ENCODE measurements around the gene GABRA1. TPM values are rescaled to one million over a fixed set of nuclear protein-coding genes. Genes with fewer than 3 reads are reported as not detected.

GABRA1 gene
- total RNA-seq, result not detected in 2 replicates

DNA sequence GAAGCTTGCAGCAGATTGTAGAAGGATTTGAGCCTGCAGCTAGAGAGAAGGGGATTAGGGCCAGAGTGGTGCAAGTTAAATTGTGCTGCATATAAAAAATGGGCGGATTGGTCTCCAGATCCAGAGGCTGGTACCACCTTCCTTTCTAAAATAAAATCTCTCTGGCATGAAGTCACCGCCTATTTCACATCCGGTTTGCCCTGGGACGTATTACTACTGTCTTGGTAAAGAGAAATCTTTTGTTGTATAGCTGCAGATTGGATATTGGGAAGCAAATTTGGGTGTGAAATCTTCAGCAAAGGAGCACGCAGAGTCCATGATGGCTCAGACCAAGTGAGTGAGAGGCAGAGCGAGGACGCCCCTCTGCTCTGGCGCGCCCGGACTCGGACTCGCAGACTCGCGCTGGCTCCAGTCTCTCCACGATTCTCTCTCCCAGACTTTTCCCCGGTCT lies at the start of gene GABRA1:
Gene GABRA1 (plus strand): TSS at position 180 of the 451 bp plus-strand sequence. CDS start 2,691 bp downstream, outside the sequence.
- no peaks in the 10 kb centered on the region for H3K36me3 Mint-ChIP-seq (ENCODE audit: low read depth)
- intact Hi-C loops (cut with micrococcal nuclease), result no loop called here
- H3K27me3 Mint-ChIP-seq (ENCODE audit: low read depth), result peaks cover 4% of the 10 kb centered on the region
- no peak for DNase-seq (ENCODE audit: low spot score)
- no peak within 1 kb of the TSS for H3K27ac Mint-ChIP-seq
- no peaks in the 10 kb centered on the region for H3K4me1 Mint-ChIP-seq (ENCODE audit: low read depth)
- H3K9me3 Mint-ChIP-seq, result no peaks in the 10 kb centered on the region
- no peak within 1 kb of the TSS for H3K4me3 Mint-ChIP-seq (ENCODE audit: low read depth)

DNA sequence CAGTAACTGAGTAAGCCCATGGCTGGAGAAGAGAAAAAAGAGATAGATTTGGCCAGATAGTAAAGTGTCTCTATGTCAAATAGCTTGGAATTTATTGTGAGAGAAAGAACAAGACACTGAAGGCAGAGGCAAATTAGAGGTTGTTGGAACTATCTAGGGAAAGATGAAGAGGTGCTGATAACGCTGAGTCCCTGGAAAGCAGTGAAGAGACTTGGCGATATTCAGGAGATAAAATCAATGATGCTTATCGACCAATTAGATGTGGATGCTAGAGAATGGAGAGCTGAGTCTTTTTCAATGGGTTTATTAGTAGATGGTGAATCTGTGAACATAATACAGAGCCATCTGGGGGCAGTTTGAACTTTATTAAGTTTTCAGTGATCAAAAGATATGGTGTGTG lies 48.6 kb upstream of the GABRA1 start:
- intact Hi-C loops (cut with micrococcal nuclease), result no loop called here
- H3K4me1 Mint-ChIP-seq (ENCODE audit: low read depth), result no peaks in the 10 kb centered on the region
- no peaks in the 10 kb centered on the region for H3K27me3 Mint-ChIP-seq (ENCODE audit: low read depth)
- no peaks in the 10 kb centered on the region for H3K9me3 Mint-ChIP-seq
- no peaks in the 10 kb centered on the region for H3K36me3 Mint-ChIP-seq (ENCODE audit: low read depth)
- H3K27ac Mint-ChIP-seq, result no peak overlapping the region
- no peak overlapping the region for H3K4me3 Mint-ChIP-seq (ENCODE audit: low read depth)
- DNase-seq (ENCODE audit: low spot score), result no peak

DNA sequence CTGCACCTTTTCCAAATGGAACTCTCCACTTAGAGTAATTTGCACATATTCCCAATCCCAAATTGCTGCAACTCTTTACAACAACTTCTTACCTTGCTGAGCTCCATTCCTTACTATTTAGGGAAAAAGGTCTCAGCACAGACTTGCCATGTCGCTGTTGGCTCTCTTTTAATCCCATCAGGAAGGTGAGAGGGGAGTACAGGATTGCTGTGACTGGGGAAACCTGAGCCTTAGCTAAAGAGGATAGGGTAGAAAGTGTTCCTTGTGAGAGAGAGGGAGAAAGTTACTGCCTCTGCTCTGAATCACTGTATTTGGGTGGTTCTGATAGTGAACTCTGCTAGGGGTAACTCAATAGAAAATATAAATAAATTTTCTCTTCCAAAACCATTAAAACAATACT lies 43.7 kb upstream of the GABRA1 start:
- Mint-ChIP-seq H3K27me3 (ENCODE audit: low read depth) (no peaks in the 10 kb centered on the region), H3K4me1 (ENCODE audit: low read depth) (no peaks in the 10 kb centered on the region), H3K36me3 (ENCODE audit: low read depth) (no peaks in the 10 kb centered on the region), H3K4me3 (ENCODE audit: low read depth) (no peak overlapping the region), H3K9me3 (no peaks in the 10 kb centered on the region), H3K27ac (no peak overlapping the region)
- intact Hi-C loops (cut with micrococcal nuclease), result no loop called here
- no peak for DNase-seq (ENCODE audit: low spot score)

DNA sequence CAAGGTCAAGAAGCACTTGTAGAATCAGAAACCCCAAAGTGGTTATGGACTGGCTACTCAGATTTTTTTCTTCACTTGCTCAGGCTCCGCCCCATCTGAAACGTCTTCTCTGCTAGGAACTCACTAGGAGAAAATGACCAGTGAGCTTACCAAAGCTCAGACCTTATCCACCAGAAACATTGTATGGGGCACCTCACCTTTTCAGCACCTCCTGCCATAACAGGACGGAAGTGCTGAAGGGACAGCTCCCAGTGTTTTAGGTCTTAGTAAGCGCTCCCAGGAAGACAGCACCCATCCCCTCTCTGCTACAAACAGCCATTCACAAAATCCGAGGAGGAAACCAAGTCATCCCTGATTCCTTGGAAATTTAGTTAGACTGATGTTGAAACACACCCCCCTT lies 1.2 kb upstream of the GABRA1 start:
- Mint-ChIP-seq H3K4me3 (ENCODE audit: low read depth) (no peak overlapping the region), H3K9me3 (no peaks in the 10 kb centered on the region), H3K27ac (no peak overlapping the region), H3K36me3 (ENCODE audit: low read depth) (no peaks in the 10 kb centered on the region), H3K4me1 (ENCODE audit: low read depth) (no peaks in the 10 kb centered on the region), H3K27me3 (ENCODE audit: low read depth) (peaks cover 4% of the 10 kb centered on the region)
- intact Hi-C loops (cut with micrococcal nuclease), result no loop called here
- DNase-seq (ENCODE audit: low spot score), result no peak

DNA sequence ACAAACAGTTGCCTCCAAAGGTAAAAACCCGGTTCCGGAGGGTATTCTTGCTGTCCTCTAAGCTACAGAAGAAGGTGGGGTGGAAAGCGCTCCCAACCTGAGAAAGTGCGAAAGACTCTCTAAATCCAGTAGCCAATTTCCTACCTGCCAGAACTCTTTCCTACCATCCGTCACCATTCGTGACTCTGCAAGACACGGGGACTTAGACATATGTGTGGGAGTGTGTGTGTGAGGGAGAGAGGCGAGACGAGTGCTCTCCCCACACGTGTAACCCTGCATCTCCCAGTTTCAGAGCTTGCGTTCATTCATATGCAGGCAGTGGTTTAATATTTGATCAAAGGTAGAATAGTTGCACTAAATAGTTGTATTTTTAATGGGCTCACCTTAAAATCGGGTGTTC lies 473 bp upstream of the GABRA1 start:
- intact Hi-C loops (cut with micrococcal nuclease), result no loop called here
- Mint-ChIP-seq H3K27me3 (ENCODE audit: low read depth) (peaks cover 4% of the 10 kb centered on the region), H3K36me3 (ENCODE audit: low read depth) (no peaks in the 10 kb centered on the region), H3K27ac (no peak overlapping the region), H3K9me3 (no peaks in the 10 kb centered on the region), H3K4me3 (ENCODE audit: low read depth) (no peak overlapping the region), H3K4me1 (ENCODE audit: low read depth) (no peaks in the 10 kb centered on the region)
- DNase-seq (ENCODE audit: low spot score), result no peak

DNA sequence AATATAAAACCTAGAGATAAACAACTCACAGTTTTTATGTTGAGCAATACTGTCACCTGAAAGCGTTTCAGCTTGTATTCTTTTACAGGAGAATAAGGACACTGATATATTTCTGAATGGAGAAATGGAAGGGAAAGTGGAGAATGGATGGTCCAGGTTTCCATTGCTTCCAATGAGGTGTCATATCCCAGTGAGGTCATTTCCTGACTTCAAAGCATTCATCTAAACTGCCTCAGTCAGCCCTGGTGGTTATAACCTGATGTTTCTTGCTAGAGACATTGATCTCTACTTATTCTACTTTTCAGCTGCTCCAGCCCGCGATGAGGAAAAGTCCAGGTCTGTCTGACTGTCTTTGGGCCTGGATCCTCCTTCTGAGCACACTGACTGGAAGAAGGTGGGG lies 2.6 kb downstream of the GABRA1 start:
- H3K4me3 Mint-ChIP-seq (ENCODE audit: low read depth), result no peak overlapping the region
- H3K27me3 Mint-ChIP-seq (ENCODE audit: low read depth), result peaks cover 4% of the 10 kb centered on the region
- intact Hi-C loops (cut with micrococcal nuclease), result no loop called here
- H3K27ac Mint-ChIP-seq, result no peak overlapping the region
- no peaks in the 10 kb centered on the region for H3K36me3 Mint-ChIP-seq (ENCODE audit: low read depth)
- H3K4me1 Mint-ChIP-seq (ENCODE audit: low read depth), result no peaks in the 10 kb centered on the region
- no peaks in the 10 kb centered on the region for H3K9me3 Mint-ChIP-seq
- no peak for DNase-seq (ENCODE audit: low spot score)

DNA sequence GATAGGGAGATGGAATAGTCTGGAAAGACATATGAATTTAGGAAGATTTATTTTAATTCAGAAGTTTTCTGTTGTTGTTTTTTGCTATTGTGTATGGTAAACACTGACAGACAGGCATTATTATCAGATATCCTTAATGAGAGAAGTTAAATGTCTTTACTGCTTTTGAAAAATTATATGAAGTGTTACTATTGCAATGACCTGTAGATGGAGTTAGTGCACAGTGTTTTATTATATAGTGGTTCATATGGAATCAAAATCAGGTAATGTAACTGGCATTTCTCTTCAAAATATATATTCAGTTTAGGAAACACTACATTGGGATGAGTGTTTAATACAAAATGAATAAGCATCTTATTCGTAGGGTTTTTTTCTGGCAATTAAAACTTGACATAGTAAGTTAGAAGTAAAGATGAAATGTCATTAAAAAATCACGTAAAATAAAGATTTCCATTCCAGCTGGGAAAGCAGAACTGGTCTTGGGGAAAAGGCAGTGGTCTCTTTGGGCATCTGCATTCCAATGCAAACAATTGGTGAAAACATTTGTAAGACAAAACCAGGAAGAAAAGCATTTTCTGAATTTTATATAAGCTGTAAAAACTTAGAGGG lies 3.9 kb downstream of the GABRA1 start:
- Mint-ChIP-seq H3K27ac (no peak overlapping the region), H3K4me3 (ENCODE audit: low read depth) (no peak overlapping the region), H3K36me3 (ENCODE audit: low read depth) (no peaks in the 10 kb centered on the region), H3K9me3 (no peaks in the 10 kb centered on the region), H3K27me3 (ENCODE audit: low read depth) (peaks cover 4% of the 10 kb centered on the region), H3K4me1 (ENCODE audit: low read depth) (no peaks in the 10 kb centered on the region)
- intact Hi-C loops (cut with micrococcal nuclease), result no loop called here
- DNase-seq (ENCODE audit: low spot score), result no peak

DNA sequence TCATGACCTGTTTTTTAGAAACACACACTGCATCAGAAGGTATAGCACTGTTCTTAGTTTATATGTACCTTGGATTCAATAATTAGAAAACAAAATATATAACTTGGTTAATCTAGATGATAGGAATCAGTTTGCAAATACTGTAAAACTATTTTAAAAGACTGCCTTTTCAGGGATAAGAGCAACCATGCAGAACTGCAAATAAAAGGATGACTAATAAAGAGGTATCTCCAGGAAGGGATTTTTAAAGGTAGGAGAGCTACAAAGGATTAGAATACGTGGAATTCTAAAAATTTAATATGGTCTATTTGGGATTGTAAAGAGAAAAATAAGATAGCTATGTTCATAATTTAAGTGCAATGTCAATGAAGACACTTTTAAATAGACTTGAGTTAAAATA lies 9.4 kb downstream of the GABRA1 start:
- Mint-ChIP-seq H3K4me3 (ENCODE audit: low read depth) (no peak overlapping the region), H3K4me1 (ENCODE audit: low read depth) (no peaks in the 10 kb centered on the region), H3K27me3 (ENCODE audit: low read depth) (no peaks in the 10 kb centered on the region), H3K36me3 (ENCODE audit: low read depth) (no peaks in the 10 kb centered on the region), H3K27ac (no peak overlapping the region), H3K9me3 (no peaks in the 10 kb centered on the region)
- intact Hi-C loops (cut with micrococcal nuclease), result no loop called here
- no peak for DNase-seq (ENCODE audit: low spot score)

DNA sequence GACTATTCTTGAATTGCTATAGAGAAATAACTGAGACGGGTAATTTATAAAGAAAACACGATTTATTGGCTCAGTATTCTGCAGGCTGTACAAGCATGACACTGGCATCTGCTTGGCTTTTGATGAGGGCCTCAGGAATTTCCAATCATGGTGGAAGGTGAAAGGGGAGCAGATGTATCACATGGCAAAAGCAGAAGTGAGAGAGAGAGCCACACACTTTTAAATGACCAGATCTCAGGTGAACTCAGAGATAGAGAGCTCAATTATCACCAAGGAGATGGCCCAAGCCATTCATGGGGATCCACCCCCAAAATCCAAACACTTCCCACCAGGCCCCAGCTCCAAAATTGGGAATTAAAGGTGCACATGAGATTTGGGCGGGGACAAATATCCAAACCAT lies 15.3 kb downstream of the GABRA1 start:
- Mint-ChIP-seq H3K27me3 (ENCODE audit: low read depth) (no peaks in the 10 kb centered on the region), H3K4me1 (ENCODE audit: low read depth) (no peaks in the 10 kb centered on the region), H3K36me3 (ENCODE audit: low read depth) (no peaks in the 10 kb centered on the region), H3K4me3 (ENCODE audit: low read depth) (no peak overlapping the region), H3K27ac (no peak overlapping the region), H3K9me3 (no peaks in the 10 kb centered on the region)
- no peak for DNase-seq (ENCODE audit: low spot score)
- intact Hi-C loops (cut with micrococcal nuclease), result no loop called here

DNA sequence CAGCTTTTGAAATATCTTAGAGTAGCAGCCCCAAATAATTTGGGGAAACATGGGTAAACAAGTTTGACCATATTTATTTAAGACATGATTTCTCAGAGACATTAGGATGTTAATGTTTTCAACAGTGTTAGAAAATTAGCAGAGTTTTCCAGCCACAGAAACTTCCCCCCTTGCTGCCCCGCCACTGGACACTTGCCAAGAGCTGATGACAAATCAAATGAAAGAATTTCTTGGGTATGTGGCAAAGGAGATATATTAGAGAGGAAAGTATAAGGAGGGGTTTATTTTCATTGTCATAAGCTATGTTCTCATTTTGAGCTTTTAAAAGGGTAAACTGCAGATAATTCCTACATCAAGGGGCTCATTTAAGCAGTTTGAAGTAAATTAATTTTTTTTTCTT lies 15.9 kb downstream of the GABRA1 start:
- no peaks in the 10 kb centered on the region for H3K36me3 Mint-ChIP-seq (ENCODE audit: low read depth)
- H3K9me3 Mint-ChIP-seq, result no peaks in the 10 kb centered on the region
- intact Hi-C loops (cut with micrococcal nuclease), result no loop called here
- no peak overlapping the region for H3K4me3 Mint-ChIP-seq (ENCODE audit: low read depth)
- DNase-seq (ENCODE audit: low spot score), result no peak
- H3K4me1 Mint-ChIP-seq (ENCODE audit: low read depth), result no peaks in the 10 kb centered on the region
- H3K27ac Mint-ChIP-seq, result no peak overlapping the region
- H3K27me3 Mint-ChIP-seq (ENCODE audit: low read depth), result no peaks in the 10 kb centered on the region

DNA sequence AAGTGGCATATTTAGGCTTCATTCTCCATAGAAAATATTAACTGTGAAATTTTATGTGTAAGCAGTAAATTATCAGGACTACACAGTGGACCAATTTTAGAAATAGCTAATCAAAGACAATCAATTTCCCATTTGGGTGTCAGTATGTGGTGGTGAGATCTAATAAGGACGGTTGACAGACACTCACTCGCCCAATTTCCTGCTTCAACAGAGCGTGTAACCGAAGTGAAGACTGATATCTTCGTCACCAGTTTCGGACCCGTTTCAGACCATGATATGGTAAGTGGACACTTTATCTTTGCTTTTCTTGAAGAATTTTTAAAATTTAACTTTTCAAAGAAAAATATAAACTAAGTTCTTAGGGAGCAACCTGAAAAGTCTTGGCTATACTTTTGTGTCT lies 17.6 kb downstream of the GABRA1 start:
- intact Hi-C loops (cut with micrococcal nuclease), result no loop called here
- Mint-ChIP-seq H3K27me3 (ENCODE audit: low read depth) (no peaks in the 10 kb centered on the region), H3K4me3 (ENCODE audit: low read depth) (no peak overlapping the region), H3K4me1 (ENCODE audit: low read depth) (no peaks in the 10 kb centered on the region), H3K9me3 (no peaks in the 10 kb centered on the region), H3K27ac (no peak overlapping the region), H3K36me3 (ENCODE audit: low read depth) (no peaks in the 10 kb centered on the region)
- DNase-seq (ENCODE audit: low spot score), result no peak

DNA sequence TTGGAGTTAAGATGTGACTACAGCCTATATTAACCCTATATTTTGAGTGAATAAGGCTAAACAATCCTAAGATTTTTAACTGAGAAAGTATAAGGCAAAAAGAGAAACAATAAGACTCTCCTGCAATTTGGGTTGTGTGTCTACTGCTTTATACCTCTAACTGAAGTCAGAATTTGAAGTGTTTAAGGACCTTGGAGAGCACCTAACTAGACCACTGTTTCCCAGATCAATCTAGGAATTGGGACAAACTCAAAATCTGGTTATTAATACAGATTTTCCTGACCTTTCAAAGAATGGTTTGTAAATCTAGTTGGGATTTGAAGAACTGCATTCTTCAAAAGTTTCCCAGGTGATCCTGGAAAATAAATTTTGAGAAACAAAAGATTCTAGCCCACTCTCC lies 42.1 kb downstream of the GABRA1 start:
- H3K4me1 Mint-ChIP-seq (ENCODE audit: low read depth), result no peaks in the 10 kb centered on the region
- no peaks in the 10 kb centered on the region for H3K9me3 Mint-ChIP-seq
- H3K27ac Mint-ChIP-seq, result no peak overlapping the region
- H3K36me3 Mint-ChIP-seq (ENCODE audit: low read depth), result no peaks in the 10 kb centered on the region
- intact Hi-C loops (cut with micrococcal nuclease), result no loop called here
- H3K27me3 Mint-ChIP-seq (ENCODE audit: low read depth), result no peaks in the 10 kb centered on the region
- H3K4me3 Mint-ChIP-seq (ENCODE audit: low read depth), result no peak overlapping the region
- DNase-seq (ENCODE audit: low spot score), result no peak

DNA sequence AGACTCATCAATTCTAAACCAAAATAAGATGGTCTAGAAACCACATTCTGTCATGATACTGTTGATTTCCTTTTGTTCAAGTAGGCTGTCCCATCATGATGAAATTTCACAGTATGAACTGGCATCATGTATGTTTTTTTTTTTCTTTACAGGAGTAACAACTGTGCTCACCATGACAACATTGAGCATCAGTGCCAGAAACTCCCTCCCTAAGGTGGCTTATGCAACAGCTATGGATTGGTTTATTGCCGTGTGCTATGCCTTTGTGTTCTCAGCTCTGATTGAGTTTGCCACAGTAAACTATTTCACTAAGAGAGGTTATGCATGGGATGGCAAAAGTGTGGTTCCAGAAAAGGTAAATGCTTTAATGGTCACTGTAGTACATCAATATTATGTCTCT lies 47.6 kb downstream of the GABRA1 start:
- no peaks in the 10 kb centered on the region for H3K9me3 Mint-ChIP-seq
- no peak overlapping the region for H3K4me3 Mint-ChIP-seq (ENCODE audit: low read depth)
- intact Hi-C loops (cut with micrococcal nuclease), result no loop called here
- no peaks in the 10 kb centered on the region for H3K4me1 Mint-ChIP-seq (ENCODE audit: low read depth)
- H3K36me3 Mint-ChIP-seq (ENCODE audit: low read depth), result no peaks in the 10 kb centered on the region
- H3K27ac Mint-ChIP-seq, result no peak overlapping the region
- H3K27me3 Mint-ChIP-seq (ENCODE audit: low read depth), result no peaks in the 10 kb centered on the region
- DNase-seq (ENCODE audit: low spot score), result no peak

DNA sequence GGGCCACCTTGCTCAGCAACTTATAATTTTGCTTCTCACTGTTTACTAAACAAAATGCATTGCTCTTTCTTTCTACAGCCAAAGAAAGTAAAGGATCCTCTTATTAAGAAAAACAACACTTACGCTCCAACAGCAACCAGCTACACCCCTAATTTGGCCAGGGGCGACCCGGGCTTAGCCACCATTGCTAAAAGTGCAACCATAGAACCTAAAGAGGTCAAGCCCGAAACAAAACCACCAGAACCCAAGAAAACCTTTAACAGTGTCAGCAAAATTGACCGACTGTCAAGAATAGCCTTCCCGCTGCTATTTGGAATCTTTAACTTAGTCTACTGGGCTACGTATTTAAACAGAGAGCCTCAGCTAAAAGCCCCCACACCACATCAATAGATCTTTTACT lies 49.1 kb downstream of the GABRA1 start:
- Mint-ChIP-seq H3K4me1 (ENCODE audit: low read depth) (no peaks in the 10 kb centered on the region), H3K27ac (no peak overlapping the region), H3K27me3 (ENCODE audit: low read depth) (no peaks in the 10 kb centered on the region), H3K4me3 (ENCODE audit: low read depth) (no peak overlapping the region), H3K9me3 (no peaks in the 10 kb centered on the region), H3K36me3 (ENCODE audit: low read depth) (no peaks in the 10 kb centered on the region)
- no peak for DNase-seq (ENCODE audit: low spot score)
- intact Hi-C loops (cut with micrococcal nuclease), result no loop called here
